GM04503 (cell line): Measurements from ENCODE around the gene KCNK4.
"Not testable (repeated sequence)": the region's sequence is repeated elsewhere in the genome, so short reads cannot be mapped to it uniquely, and the experiment has no call there.

Source experiments
- DNase-seq: peaks from one replicate; pipeline ENCODE4 v3.0.0-alpha.2; 2012; ENCODE audit warnings: low read depth

KCNK4 gene

GRCh38 chr11:64291262-64291751 lies at the start of gene KCNK4:
KCNK4 (plus strand) TSS chr11:64291302; CDS start chr11:64293019, 1,717 bp downstream.
- DNase-seq, result no peak

GRCh38 chr11:64241491-64242374 lies 49.4 kb upstream of the KCNK4 start:
- no peak for DNase-seq

GRCh38 chr11:64243236-64243854 lies 47.8 kb upstream of the KCNK4 start:
- no peak for DNase-seq

GRCh38 chr11:64244107-64244506 lies 47.0 kb upstream of the KCNK4 start:
- no peak for DNase-seq

GRCh38 chr11:64244966-64245365 lies 46.1 kb upstream of the KCNK4 start:
- no peak for DNase-seq

GRCh38 chr11:64245401-64245796 lies 45.7 kb upstream of the KCNK4 start:
- no peak for DNase-seq

- DNase-seq, result peak; percentile 67
These were observed 45.1 kb upstream of the KCNK4 start for GRCh38 chr11:64245797-64246620.

- not testable (repeated sequence) for DNase-seq
These were observed 44.6 kb upstream of the KCNK4 start for GRCh38 chr11:64246621-64246870.

- DNase-seq, result no peak
These were observed 44.0 kb upstream of the KCNK4 start, which contains the start of gene PPP1R14B for GRCh38 chr11:64246871-64247728. PPP1R14B (minus strand) TSS chr11:64246943; CDS start chr11:64246673, 270 bp downstream.

- no peak for DNase-seq
These were observed 43.2 kb upstream of the KCNK4 start for GRCh38 chr11:64247729-64248531.

GRCh38 chr11:64248578-64248977 lies 42.5 kb upstream of the KCNK4 start:
- DNase-seq, result no peak

- DNase-seq, result no peak
These were observed 42.1 kb upstream of the KCNK4 start for GRCh38 chr11:64249038-64249437.

- DNase-seq, result no peak
These were observed 41.3 kb upstream of the KCNK4 start for GRCh38 chr11:64249563-64250414.

- no peak for DNase-seq
These were observed 40.6 kb upstream of the KCNK4 start for GRCh38 chr11:64250415-64251015.

- DNase-seq, result no peak
These were observed 39.9 kb upstream of the KCNK4 start, which contains the start of gene PLCB3 for GRCh38 chr11:64251016-64251752. PLCB3 (plus strand) TSS chr11:64251530; CDS start chr11:64251650, 120 bp downstream.

GRCh38 chr11:64251753-64252002 lies 39.4 kb upstream of the KCNK4 start:
- DNase-seq, result no peak

GRCh38 chr11:64252003-64252872 lies 38.9 kb upstream of the KCNK4 start:
- DNase-seq, result no peak

- DNase-seq, result no peak
These were observed 38.1 kb upstream of the KCNK4 start for GRCh38 chr11:64253043-64253442.
